ENCODE data around the gene SLC1A7. TPM values are rescaled to one million over a fixed set of nuclear protein-coding genes. Genes with fewer than 3 reads are reported as not detected.

The SLC1A7 gene
- total and polyA plus RNA-seq, 2 donors (not counting 1 experiment from before 2014, with no cell fraction given): 0.10 TPM; not detected in 1

DNA sequence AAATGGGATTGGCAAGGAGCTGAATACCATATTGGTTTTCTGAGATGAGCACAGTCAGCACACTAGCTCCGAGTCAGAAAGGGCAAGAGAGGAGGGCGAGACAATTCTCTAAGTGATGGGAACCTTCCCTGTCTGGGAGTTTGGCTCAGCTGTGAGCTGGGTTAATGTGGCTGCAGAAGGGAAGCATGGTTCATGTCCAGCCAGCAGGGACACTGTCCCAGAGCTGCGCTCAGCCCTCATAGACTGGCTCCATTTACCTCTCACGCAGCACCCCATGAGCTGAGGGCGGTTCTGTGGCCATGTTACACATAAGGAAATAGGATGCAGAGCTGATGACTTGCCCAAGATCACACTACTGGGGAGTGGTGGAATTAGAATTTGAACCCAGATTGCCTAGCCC is 38.5 kb upstream of the SLC1A7 start:
- Histone ChIP-seq H3K4me3 (ENCODE audit: control extremely low read depth in 1 of 5, extremely low read depth in 1 of 5, insufficient read depth in 1 of 5, low read depth in 2 of 5, low read length in 4 of 5) (no peak overlapping the region), H3K79me2 (ENCODE audit: control insufficient read depth, insufficient read depth, low read length) (no peaks in the 10 kb centered on the region), H3K4me1 (ENCODE audit: control insufficient read depth in 2 of 2, insufficient read depth in 2 of 2, low read length in 2 of 2) (peaks cover 0 to 6% of the 10 kb centered on the region in 2 donors), H4K20me1 (ENCODE audit: control insufficient read depth, insufficient read depth, low read length, poor library complexity, severe bottlenecking) (no peaks in the 10 kb centered on the region), H3K9me3 (ENCODE audit: control extremely low read depth in 1 of 3, control insufficient read depth in 2 of 3, insufficient read depth in 1 of 3, low read length in 2 of 3) (peaks cover 0 to 16% (median 2%) of the 10 kb centered on the region in 3 donors), H3K9ac (ENCODE audit: low read length) (no peak overlapping the region), H3K27ac (ENCODE audit: low read length in 2 of 2) (no peak overlapping the region), H3K4me2 (replicated peaks; ENCODE audit: low read depth, low read length, poor library complexity, severe bottlenecking) (no peak overlapping the region), H3K36me3 (replicated peaks in 1 of 2; ENCODE audit: control extremely low read depth in 1 of 2, control insufficient read depth in 1 of 2, extremely low read depth in 1 of 2, insufficient read depth in 2 of 2, low read length in 1 of 2) (no peaks in the 10 kb centered on the region), H3K27me3 (replicated peaks in 1 of 4; ENCODE audit: control extremely low read depth in 1 of 4, control insufficient read depth in 3 of 4, insufficient read depth in 4 of 4, low read length in 3 of 4) (peaks cover 0 to 25% (median 8%) of the 10 kb centered on the region in 4 experiments), H2AFZ (ENCODE audit: insufficient read depth, low read depth, low read length, poor library complexity, severe bottlenecking) (no peak overlapping the region)
- Mint-ChIP-seq H3K4me3 (no peak overlapping the region), H3K4me1 (no peaks in the 10 kb centered on the region), H3K27me3 (peaks cover 36% of the 10 kb centered on the region), H3K9me3 (ENCODE audit: insufficient read depth) (no peaks in the 10 kb centered on the region), H3K27ac (no peak overlapping the region)
- ChIA-PET CTCF (interaction anchor here (0.7 to 1.8 kb wide), 6 partner anchors 9 to 480 kb away, joined by 3 to 9 read pairs (median 4); no protein-coding TSS in a partner anchor), POLR2A (no interaction called here)
- ATAC-seq (ENCODE audit: low read depth) (no peak), DNase-seq (no peak)
- intact Hi-C loops (cut with micrococcal nuclease): loop anchor here (5.0 kb wide), 1 partner anchor 211 kb away; no protein-coding TSS in a partner anchor
- 100% methylated on average over 2 of the region's 5 CpGs for WGBS (ENCODE audit: insufficient coverage)
- TF ChIP-seq, protein P1, sequence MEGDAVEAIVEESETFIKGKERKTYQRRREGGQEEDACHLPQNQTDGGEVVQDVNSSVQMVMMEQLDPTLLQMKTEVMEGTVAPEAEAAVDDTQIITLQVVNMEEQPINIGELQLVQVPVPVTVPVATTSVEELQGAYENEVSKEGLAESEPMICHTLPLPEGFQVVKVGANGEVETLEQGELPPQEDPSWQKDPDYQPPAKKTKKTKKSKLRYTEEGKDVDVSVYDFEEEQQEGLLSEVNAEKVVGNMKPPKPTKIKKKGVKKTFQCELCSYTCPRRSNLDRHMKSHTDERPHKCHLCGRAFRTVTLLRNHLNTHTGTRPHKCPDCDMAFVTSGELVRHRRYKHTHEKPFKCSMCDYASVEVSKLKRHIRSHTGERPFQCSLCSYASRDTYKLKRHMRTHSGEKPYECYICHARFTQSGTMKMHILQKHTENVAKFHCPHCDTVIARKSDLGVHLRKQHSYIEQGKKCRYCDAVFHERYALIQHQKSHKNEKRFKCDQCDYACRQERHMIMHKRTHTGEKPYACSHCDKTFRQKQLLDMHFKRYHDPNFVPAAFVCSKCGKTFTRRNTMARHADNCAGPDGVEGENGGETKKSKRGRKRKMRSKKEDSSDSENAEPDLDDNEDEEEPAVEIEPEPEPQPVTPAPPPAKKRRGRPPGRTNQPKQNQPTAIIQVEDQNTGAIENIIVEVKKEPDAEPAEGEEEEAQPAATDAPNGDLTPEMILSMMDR (IDR thresholded peaks at IDR 0.05): no peak
- no peak for TF ChIP-seq EZH2 (IDR thresholded peaks at IDR 0.05; ENCODE audit: borderline replicate concordance, insufficient read depth, low read depth, low read length, poor library complexity, severe bottlenecking)

- WGBS (ENCODE audit: insufficient coverage): 100% methylated on average over 2 of the region's 2 CpGs
- no peak for ATAC-seq (ENCODE audit: low read depth)
- intact Hi-C loops (cut with micrococcal nuclease): loop anchor here (5.0 kb wide), 1 partner anchor 212 kb away; no protein-coding TSS in a partner anchor
Observed at GRCh38 chr1:53180226-53180625, 37.8 kb upstream of the SLC1A7 start.

More at GRCh38 chr1:53180226-53180625, 37.8 kb upstream of the SLC1A7 start:
- Histone ChIP-seq H3K9me3 (ENCODE audit: control extremely low read depth in 1 of 3, control insufficient read depth in 2 of 3, insufficient read depth in 1 of 3, low read length in 2 of 3) (peaks cover 0 to 9% (median 0%) of the 10 kb centered on the region in 3 donors), H3K4me3 (ENCODE audit: control extremely low read depth in 1 of 5, extremely low read depth in 1 of 5, insufficient read depth in 1 of 5, low read depth in 2 of 5, low read length in 4 of 5) (no peak overlapping the region), H3K4me1 (ENCODE audit: control insufficient read depth in 2 of 2, insufficient read depth in 2 of 2, low read length in 2 of 2) (peaks cover 0 to 6% of the 10 kb centered on the region in 2 donors), H4K20me1 (ENCODE audit: control insufficient read depth, insufficient read depth, low read length, poor library complexity, severe bottlenecking) (no peaks in the 10 kb centered on the region), H3K79me2 (ENCODE audit: control insufficient read depth, insufficient read depth, low read length) (no peaks in the 10 kb centered on the region), H3K9ac (ENCODE audit: low read length) (no peak overlapping the region), H3K36me3 (replicated peaks in 1 of 2; ENCODE audit: control extremely low read depth in 1 of 2, control insufficient read depth in 1 of 2, extremely low read depth in 1 of 2, insufficient read depth in 2 of 2, low read length in 1 of 2) (no peaks in the 10 kb centered on the region), H3K27ac (ENCODE audit: low read length in 2 of 2) (no peak overlapping the region), H3K27me3 (replicated peaks in 1 of 4; ENCODE audit: control extremely low read depth in 1 of 4, control insufficient read depth in 3 of 4, insufficient read depth in 4 of 4, low read length in 3 of 4) (peaks cover 0 to 25% (median 8%) of the 10 kb centered on the region in 4 experiments), H3K4me2 (replicated peaks; ENCODE audit: low read depth, low read length, poor library complexity, severe bottlenecking) (no peak overlapping the region), H2AFZ (ENCODE audit: insufficient read depth, low read depth, low read length, poor library complexity, severe bottlenecking) (no peak overlapping the region)
- DNase-seq: no peak
- POLR2A ChIA-PET: no interaction called here
- no peak overlapping the region for H3K27ac Mint-ChIP-seq
- CTCF ChIA-PET: interaction anchor here (0.7 to 1.8 kb wide), 7 partner anchors 8 to 479 kb away, joined by 3 to 9 read pairs (median 4); no protein-coding TSS in a partner anchor
- TF ChIP-seq, protein P1 (IDR thresholded peaks at IDR 0.05): no peak
- TF ChIP-seq EZH2 (IDR thresholded peaks at IDR 0.05; ENCODE audit: borderline replicate concordance, insufficient read depth, low read depth, low read length, poor library complexity, severe bottlenecking): no peak
- H3K9me3 Mint-ChIP-seq (ENCODE audit: insufficient read depth): no peaks in the 10 kb centered on the region
- H3K4me3 Mint-ChIP-seq: no peak overlapping the region
- peaks cover 43% of the 10 kb centered on the region for H3K27me3 Mint-ChIP-seq
- H3K4me1 Mint-ChIP-seq: no peaks in the 10 kb centered on the region
